Heart left ventricle (tissue), 16 donors: ENCODE data around the gene IRS2. TPM values are rescaled to one million over a fixed set of nuclear protein-coding genes. Genes with fewer than 3 reads are reported as not detected.
A peak's percentile ranks its signal among the peaks of the same experiment; 100 is the strongest.

Experiments
- ATAC-seq, 4 donors: fragments of 200-7000 bp; cut with Tn5 transposase; one replicate each; pipeline ENCODE4 v1.9.1; 2020 to 2022; ENCODE audit warnings: moderate library complexity in 4 of 4, mild to moderate bottlenecking in 3 of 4, moderate number of reproducible peaks in 1 of 4
- DNase-seq, 5 donors: peaks; one replicate each; pipeline ENCODE4 v3.0.0-alpha.2; 2020
- H3K27ac ChIP-seq, 12 donors: fragments of 200-600 bp; sonication (generic) in 4 of 12; one replicate each; pipeline versions ENCODE4 v1.5.0 to v1.8.0; 2016 to 2022; ENCODE audit warnings: mild to moderate bottlenecking in 2 of 12
- H3K27me3 ChIP-seq, 9 donors: fragments of 200-600 bp; sonication (generic) in 2 of 9; one replicate each; pipeline versions ENCODE4 v1.5.1 to v1.8.0; 2016 to 2022; ENCODE audit warnings: mild to moderate bottlenecking in 3 of 9
- H3K36me3 ChIP-seq, 9 donors: fragments of 200-600 bp; sonication (generic) in 2 of 9; one replicate each; pipeline versions ENCODE4 v1.5.0 to v1.8.0; 2018 to 2022; ENCODE audit warnings: mild to moderate bottlenecking in 2 of 9
- H3K4me1 ChIP-seq, 12 donors: fragments of 200-600 bp; sonication (generic) in 4 of 12; one replicate each; pipeline versions ENCODE4 v1.5.0 to v1.8.0; 2016 to 2022; ENCODE audit warnings: mild to moderate bottlenecking in 3 of 12
- H3K4me3 ChIP-seq, 12 donors: fragments of 200-600 bp; sonication (generic) in 4 of 12; one replicate each; pipeline versions ENCODE4 v1.5.0 to v1.8.0; 2017 to 2022; ENCODE audit warnings: mild to moderate bottlenecking in 9 of 12, moderate library complexity in 4 of 12
- H3K9me3 ChIP-seq, 12 donors: fragments of 200-600 bp; sonication (generic) in 4 of 12; one replicate each; pipeline versions ENCODE4 v1.5.0 to v1.8.0; 2016 to 2022; ENCODE audit warnings: mild to moderate bottlenecking in 1 of 12
- POLR2A ChIP-seq, 2 donors: fragments of 450-650 bp; IDR thresholded peaks; one replicate each; pipeline ENCODE4 v1.6.1; 2017; ENCODE audit warnings: antibody characterized with exemption in 2 of 2, mild to moderate bottlenecking in 2 of 2, moderate library complexity in 2 of 2
- WGBS, 4 donors: extraction: QIAGEN DNeasy Blood & Tissue Kit in 2 of 4; methylation state at CpG; one replicate each; pipeline versions ENCODE4 v1.1.5 to v1.1.7; 2013 to 2018; 5-methylcytosine and 5-hydroxymethylcytosine counted together
- intact Hi-C, 10 donors: fragments of 100-400 bp; cut with DNase I; formaldehyde crosslinking; loops; one replicate each; pipeline versions ENCODE4 v1.11.1 to v1.14.2; 2022
- polyA plus RNA-seq, 2 donors: library from polyadenylated mRNA; stranded (reverse); fragments of 200-250 nt; gene quantifications; one replicate each; pipeline ENCODE4 v1.2.3, GENCODE V29; 2013
- total RNA-seq, 9 donors: library from RNA; depleted of rRNA in 2 of 9; stranded (reverse); fragments of >200 nt in 2 of 9; fragmentation: NEBNext Ultra II Directional in 3 of 9; extraction: Animal tissue kit (Norgen Biotek cat#: 25700) in 3 of 9; gene quantifications; one replicate each; pipeline versions ENCODE4 v1.1.0 to v1.2.4, GENCODE V29; 2016 to 2023
- TF ChIP-seq, protein P1 (sequence below), 12 donors: fragments of 200-600 bp; sonication (generic) in 4 of 12; IDR thresholded peaks; one replicate each; pipeline versions ENCODE4 v1.5.0 to v1.8.0; 2018 to 2022; ENCODE audit warnings: antibody characterized with exemption in 12 of 12, mild to moderate bottlenecking in 5 of 12
- donor health status: ischemic (EF 13 %, LVEDD 7.1; RV severe dilation, severe dysfunction).
- donor health status: healthy with polysubstance abuse.
- donor health status: DM: no; HTN: yes; CAD: no.
- donor health status: DM: no; HTN: no; CAD: no.
- donor health status: ischemic (EF 25% LVEDD 6.9; RV normal size, moderate dysfunction).
- donor health status: ischemic (EF 25% LVEDD 5.7; RV mildly dilated, moderate dysfunction).
- donor health status: healthy.
- donor health status: DM: yes; HTN: yes; CAD: no.
- donor health status: ischemic (EF 35%, LVEDD 5.7; RV mildly dilated, moderate dysfunction).
- donor health status: nonischemic (EF 11% LVEDD 7.7; RV severe dilation, severe dysfunction).
- donor health status: DM: yes; HTN: yes; CAD: no.
- donor health status: PGD.
- donor health status: ischemic (EF 29% LVEDD 5.4; RV normal size, mild dysfunction).
- donor health status: nonischemic (EF 23%, LVEDD 6.1; RV moderate dilation, normal function).

Gene IRS2
- total and polyA plus RNA-seq, 11 donors = 3.4 to 54.9 (median 14.4) TPM

DNA sequence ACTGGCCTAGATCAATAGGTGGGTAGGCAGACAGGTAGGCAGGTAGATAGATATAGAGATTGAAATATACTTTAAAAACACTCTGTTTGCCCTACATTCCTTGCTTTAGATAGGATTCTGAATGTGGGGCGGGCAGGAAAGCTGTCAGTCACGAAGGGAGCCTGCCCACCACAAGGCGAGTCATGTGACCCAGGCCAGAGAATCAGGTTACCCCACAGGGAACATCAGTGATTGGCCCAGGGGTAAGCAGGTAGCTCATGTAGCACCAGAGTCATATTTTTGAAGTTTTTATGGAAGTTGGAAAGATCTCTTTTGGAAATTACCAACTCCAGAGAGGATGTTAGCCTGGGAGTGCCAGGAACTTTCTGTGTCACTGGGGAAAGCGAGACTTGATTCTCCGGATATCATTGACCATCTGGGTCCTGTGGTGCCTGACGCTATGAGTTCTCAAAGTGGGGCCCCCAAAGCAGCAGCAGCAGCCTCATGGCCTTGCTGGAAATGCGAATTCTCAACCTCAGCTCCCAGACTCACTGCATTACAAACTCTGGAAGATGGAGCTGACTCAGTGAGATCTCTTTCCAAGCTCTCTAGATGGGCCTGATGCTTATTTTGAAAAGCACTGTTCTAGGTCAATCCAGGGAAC is 60.3 kb downstream of the IRS2 start:
- no peak for ATAC-seq
- H3K4me1 ChIP-seq = peaks cover 0 to 7% (median 0%) of the 10 kb centered on the region in 12 donors
- WGBS, 4 donors = 91 to 92% (median 91%) methylated on average over 7 of the region's 7 CpGs
- intact Hi-C loops = no loop called here
- H3K27me3 ChIP-seq = peaks cover 0 to 6% (median 0%) of the 10 kb centered on the region in 9 donors
- no peak overlapping the region for H3K4me3 ChIP-seq
- DNase-seq = no peak
- H3K9me3 ChIP-seq = no peaks in the 10 kb centered on the region
- no peak for TF ChIP-seq POLR2A (IDR thresholded peaks at IDR 0.05)
- TF ChIP-seq, protein P1, sequence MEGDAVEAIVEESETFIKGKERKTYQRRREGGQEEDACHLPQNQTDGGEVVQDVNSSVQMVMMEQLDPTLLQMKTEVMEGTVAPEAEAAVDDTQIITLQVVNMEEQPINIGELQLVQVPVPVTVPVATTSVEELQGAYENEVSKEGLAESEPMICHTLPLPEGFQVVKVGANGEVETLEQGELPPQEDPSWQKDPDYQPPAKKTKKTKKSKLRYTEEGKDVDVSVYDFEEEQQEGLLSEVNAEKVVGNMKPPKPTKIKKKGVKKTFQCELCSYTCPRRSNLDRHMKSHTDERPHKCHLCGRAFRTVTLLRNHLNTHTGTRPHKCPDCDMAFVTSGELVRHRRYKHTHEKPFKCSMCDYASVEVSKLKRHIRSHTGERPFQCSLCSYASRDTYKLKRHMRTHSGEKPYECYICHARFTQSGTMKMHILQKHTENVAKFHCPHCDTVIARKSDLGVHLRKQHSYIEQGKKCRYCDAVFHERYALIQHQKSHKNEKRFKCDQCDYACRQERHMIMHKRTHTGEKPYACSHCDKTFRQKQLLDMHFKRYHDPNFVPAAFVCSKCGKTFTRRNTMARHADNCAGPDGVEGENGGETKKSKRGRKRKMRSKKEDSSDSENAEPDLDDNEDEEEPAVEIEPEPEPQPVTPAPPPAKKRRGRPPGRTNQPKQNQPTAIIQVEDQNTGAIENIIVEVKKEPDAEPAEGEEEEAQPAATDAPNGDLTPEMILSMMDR (IDR thresholded peaks at IDR 0.05) = no peak
- no peaks in the 10 kb centered on the region for H3K36me3 ChIP-seq
- H3K27ac ChIP-seq = no peak overlapping the region

DNA sequence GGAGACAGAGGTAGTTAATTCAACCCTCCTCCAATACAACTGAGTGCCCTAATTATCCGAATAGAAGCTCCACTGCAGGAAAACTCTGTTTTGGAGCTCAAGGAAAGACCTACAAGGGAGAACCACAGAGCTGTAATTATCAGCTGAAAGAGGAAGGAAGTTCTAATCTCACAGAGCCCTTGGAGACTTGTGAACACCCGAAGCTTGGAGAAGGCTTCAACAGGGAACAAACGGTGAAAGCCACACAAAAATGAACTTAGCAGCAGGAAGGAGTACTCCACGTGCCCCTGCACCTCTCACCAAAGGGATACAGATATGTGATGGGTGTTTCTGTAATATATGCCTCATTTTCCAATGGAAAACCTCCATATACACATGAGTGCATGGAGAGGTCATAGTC is 61.1 kb downstream of the IRS2 start:
- no peak for DNase-seq
- H3K4me1 ChIP-seq = peaks cover 0 to 7% (median 0%) of the 10 kb centered on the region in 12 donors
- peaks cover 0 to 6% (median 0%) of the 10 kb centered on the region in 9 donors for H3K27me3 ChIP-seq
- TF ChIP-seq POLR2A (IDR thresholded peaks at IDR 0.05) = no peak
- TF ChIP-seq, protein P1 (IDR thresholded peaks at IDR 0.05) = no peak
- ATAC-seq = peak in 1 of 4 donors; percentile 26
- intact Hi-C loops = no loop called here
- no peaks in the 10 kb centered on the region for H3K36me3 ChIP-seq
- H3K9me3 ChIP-seq = no peaks in the 10 kb centered on the region
- 34 to 48% (median 37%) methylated on average over 4 of the region's 4 CpGs for WGBS, 4 donors
- H3K27ac ChIP-seq = no peak overlapping the region
- H3K4me3 ChIP-seq = no peak overlapping the region

DNA sequence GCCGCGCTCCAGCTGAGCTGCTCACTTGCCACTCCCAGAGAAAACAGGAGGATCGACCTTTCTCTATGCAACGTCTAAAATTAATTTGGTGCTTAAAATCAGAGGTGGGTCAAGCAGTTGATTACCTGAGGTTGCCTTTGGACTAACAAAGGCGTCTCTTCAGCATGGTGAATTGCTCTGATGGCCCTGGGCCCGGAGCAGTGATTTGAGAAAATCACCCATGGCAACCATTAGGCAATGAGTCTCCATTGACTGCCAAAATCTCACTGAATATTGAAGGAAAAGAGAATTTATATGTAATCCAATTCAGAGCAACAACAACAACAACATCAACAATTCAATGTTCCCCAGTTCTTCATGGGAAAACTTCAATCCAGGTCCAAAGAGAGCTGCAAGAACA is 61.8 kb downstream of the IRS2 start:
- peaks cover 0 to 7% (median 0%) of the 10 kb centered on the region in 12 donors for H3K4me1 ChIP-seq
- DNase-seq (no peak), ATAC-seq (no peak)
- no peak overlapping the region for H3K4me3 ChIP-seq
- H3K27ac ChIP-seq = no peak overlapping the region
- WGBS, 4 donors = 92 to 95% (median 93%) methylated on average over 6 of the region's 6 CpGs
- no peaks in the 10 kb centered on the region for H3K36me3 ChIP-seq
- no peak for TF ChIP-seq POLR2A (IDR thresholded peaks at IDR 0.05)
- TF ChIP-seq, protein P1 (IDR thresholded peaks at IDR 0.05) = no peak
- intact Hi-C loops = no loop called here
- no peaks in the 10 kb centered on the region for H3K9me3 ChIP-seq
- H3K27me3 ChIP-seq = peaks cover 0 to 6% (median 0%) of the 10 kb centered on the region in 9 donors

DNA sequence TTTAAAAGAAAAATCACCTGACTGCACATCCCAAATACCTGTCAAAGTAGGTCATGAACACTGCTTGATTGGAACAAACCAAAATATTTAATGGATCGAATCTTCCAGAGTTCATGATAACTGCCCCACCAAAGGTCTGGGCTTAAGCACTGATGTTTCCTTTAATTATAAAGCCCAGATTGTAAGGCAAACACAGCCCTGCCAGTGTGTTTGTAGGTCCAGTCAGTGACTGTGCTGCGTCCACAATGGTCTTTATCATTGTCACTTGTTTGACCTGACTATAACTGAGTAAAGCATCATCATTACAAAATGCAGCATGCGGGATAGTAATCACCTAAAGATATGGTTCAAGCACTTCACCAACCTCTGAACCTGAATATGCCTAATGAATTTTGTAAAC is 63.3 kb downstream of the IRS2 start:
- H3K36me3 ChIP-seq = no peaks in the 10 kb centered on the region
- 74 to 80% (median 76%) methylated on average over 3 of the region's 3 CpGs for WGBS, 4 donors
- H3K4me3 ChIP-seq = no peak overlapping the region
- H3K27ac ChIP-seq = no peak overlapping the region
- no peak for TF ChIP-seq POLR2A (IDR thresholded peaks at IDR 0.05)
- TF ChIP-seq, protein P1 (IDR thresholded peaks at IDR 0.05) = no peak
- no peaks in the 10 kb centered on the region for H3K27me3 ChIP-seq
- ATAC-seq = no peak
- intact Hi-C loops = no loop called here
- H3K4me1 ChIP-seq = peaks cover 0 to 7% (median 0%) of the 10 kb centered on the region in 12 donors
- H3K9me3 ChIP-seq = no peaks in the 10 kb centered on the region
- no peak for DNase-seq
